Measurements from ENCODE around the gene CATSPERE.

GRCh38 chr1:244494653-244495052 lies 33.6 kb downstream of the CATSPERE start:
- TF ChIP-seq CREB1 (IDR thresholded peaks at IDR 0.05; ENCODE audit: low read depth) (no peak), RAD21 (IDR thresholded peaks at IDR 0.05; ENCODE audit: low read depth) (no peak), CEBPB (IDR thresholded peaks at IDR 0.05) (0 out of 2 replicates have a peak, but pooled peaks have one; percentile 5), EP300 (IDR thresholded peaks at IDR 0.05; ENCODE audit: borderline replicate concordance) (no peak)

All from Ishikawa (cell line).